Esophagus muscularis mucosa (tissue), 3 donors: Measurements from ENCODE around the gene DEDD.
A peak's percentile ranks its signal among the peaks of the same experiment; 100 is the strongest.

Experiments
- EP300 ChIP-seq: sonication (generic); formaldehyde crosslinking; IDR thresholded peaks from one replicate; pipeline ENCODE4 v1.6.1; 2017; ENCODE audit warnings: antibody characterized with exemption
- TF ChIP-seq, protein P1 (sequence below), 3 experiments: fragments of 200-600 bp in 2 of 3; fragments of 450-650 bp in 1 of 3; sonication (generic) in 2 of 3; IDR thresholded peaks; one replicate each; pipeline ENCODE4 v1.5.1; 2017 to 2019; ENCODE audit warnings: antibody characterized with exemption in 3 of 3, mild to moderate bottlenecking in 2 of 3, moderate library complexity in 1 of 3

DNA sequence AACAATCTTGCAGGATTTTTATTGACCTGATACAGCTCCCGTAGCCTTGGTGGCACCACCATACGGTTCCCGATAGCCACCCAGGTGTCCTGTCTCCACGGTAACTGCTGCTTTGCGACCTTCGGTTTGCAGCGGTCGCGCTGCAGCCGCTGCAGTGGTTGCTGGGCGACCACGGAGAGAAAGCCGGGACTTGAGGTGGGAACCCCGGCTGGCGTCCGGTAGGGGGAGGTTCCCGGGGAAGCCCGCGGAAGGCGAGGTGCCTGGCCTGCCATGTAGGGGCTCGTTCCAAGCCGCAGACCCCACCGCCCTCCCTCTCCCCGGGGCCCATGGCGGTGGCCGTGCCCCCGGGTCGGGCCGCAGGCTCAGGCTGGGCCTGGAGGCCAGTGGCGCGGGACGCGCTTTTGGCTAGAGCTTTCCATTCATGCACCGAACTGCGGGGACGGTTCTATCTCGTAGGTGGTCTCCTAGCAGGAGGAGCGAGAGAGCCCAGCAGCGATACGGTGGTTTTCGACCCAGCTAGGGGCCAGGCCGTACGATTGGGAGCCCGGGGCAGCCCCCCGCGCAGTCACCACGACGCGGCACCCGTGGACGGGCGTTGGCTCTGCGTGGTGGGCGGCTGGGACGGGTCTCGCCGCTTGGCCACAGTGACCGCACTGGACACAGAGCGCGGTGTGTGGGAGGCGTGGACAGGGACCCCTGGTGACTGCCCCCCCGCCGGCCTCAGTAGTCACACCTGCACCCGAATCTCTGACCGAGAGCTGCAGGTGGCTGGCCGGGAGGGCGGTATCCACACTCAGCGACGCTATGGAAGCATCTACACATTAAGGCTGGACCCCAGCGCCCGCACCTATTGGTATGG is 34.0 kb downstream of the DEDD start, which contains the start of gene KLHDC9:
- TF ChIP-seq, protein P1, sequence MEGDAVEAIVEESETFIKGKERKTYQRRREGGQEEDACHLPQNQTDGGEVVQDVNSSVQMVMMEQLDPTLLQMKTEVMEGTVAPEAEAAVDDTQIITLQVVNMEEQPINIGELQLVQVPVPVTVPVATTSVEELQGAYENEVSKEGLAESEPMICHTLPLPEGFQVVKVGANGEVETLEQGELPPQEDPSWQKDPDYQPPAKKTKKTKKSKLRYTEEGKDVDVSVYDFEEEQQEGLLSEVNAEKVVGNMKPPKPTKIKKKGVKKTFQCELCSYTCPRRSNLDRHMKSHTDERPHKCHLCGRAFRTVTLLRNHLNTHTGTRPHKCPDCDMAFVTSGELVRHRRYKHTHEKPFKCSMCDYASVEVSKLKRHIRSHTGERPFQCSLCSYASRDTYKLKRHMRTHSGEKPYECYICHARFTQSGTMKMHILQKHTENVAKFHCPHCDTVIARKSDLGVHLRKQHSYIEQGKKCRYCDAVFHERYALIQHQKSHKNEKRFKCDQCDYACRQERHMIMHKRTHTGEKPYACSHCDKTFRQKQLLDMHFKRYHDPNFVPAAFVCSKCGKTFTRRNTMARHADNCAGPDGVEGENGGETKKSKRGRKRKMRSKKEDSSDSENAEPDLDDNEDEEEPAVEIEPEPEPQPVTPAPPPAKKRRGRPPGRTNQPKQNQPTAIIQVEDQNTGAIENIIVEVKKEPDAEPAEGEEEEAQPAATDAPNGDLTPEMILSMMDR (IDR thresholded peaks at IDR 0.05): peak in 1 of 3 experiments; percentile 19
- no peak for TF ChIP-seq EP300
